Stimulated activated CD8-positive, alpha-beta memory T cell treated with anti-CD3 and anti-CD28 coated beads, Interleukin-7, amount 100 ng/mL, for 1 hour (primary cell): ENCODE data around the gene PTPRG.

Experiments used
- DNase-seq, 2 donors: peaks; one replicate each; pipeline ENCODE4 v3.0.0-alpha.2; 2020; ENCODE audit warnings: low read depth in 2 of 2

Gene PTPRG

GRCh38 chr3:61864886-61865285 is 303.5 kb downstream of the PTPRG start:
- DNase-seq = no peak

- DNase-seq = no peak
Measured at GRCh38 chr3:61865466-61866152, 304.2 kb downstream of the PTPRG start.

DNA sequence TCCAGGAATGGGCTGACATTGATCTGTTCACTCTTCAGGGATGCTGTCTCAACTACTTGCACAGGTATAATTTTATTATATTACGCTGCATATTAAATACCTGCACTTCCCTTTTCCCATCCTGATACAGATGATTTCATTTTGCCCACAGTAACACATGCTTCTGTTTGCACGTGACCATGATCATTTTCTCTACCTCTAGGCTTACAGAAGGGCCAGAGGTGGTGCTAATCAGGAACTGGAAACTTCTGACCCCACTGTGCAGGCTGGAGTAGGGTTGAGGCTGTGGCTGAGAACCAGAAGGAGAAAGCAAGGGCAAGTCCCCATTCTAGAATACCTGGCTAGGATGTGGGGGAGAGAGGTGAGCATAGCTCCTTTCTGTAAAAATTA is 304.8 kb downstream of the PTPRG start:
- DNase-seq = no peak

DNA sequence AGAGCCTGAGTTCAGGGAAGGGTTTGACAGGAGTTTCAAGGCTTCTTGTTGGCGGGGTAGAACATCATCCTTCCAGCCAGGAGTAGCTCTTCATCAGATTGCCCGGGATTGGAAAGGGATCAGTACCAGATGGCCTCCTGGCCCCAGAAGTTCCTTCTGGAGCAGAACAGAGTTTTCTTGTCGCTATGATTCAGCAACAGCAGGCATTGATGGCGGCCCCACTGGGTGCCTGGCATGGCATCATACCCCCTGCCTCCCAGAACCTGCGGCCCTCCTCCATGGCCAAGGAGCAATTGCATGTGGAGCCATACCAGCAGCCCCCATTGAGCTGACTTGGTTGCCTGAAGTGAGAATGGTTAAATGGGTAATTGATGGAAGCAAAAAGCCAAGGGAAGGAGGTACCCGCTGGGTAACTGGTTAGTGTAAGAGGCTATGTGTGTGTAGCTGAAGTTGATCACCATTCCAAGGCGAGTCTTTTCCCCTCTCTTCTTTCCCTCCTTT is 305.6 kb downstream of the PTPRG start:
- DNase-seq = no peak

DNA sequence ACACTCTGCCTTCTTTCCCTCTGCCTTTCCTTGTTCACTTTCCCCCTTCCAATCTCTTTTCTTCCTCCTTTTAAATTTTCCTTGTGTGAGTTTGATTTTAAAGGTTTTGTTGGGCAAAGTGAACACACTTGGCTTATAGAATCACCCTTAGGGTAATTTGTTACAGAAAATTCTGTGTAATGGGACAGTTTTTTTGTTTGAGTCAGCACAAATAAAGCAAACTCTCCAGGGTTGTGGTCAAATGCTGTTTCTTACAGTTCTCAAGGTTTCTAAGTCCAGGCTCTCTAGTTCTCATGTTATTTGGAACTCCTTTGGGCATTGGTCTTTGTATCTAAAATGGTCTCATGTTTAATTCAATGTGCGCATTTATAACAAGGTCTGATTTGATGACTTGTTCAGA is 307.1 kb downstream of the PTPRG start:
- no peak for DNase-seq

- no peak for DNase-seq
Measured at GRCh38 chr3:61869371-61869770, 308.0 kb downstream of the PTPRG start.

DNA sequence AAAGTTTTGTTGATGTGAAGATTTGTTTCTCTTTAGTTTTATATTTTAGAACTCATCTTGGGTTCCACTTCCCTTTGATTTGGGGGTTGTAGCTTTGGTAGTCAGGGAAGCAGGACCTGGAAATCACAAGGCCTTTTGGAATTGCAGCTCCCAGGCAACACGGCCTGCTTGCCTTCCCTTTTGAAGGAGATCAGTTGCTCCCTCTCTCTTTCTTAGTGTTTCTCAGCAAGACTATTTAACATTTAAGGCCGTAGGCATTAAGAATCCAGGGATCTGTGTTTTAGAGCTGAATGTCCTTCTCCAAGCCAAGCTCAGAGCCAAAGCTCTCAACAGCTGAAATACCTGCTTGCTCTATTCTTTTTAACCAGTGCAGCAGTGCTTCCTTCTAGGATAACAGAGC is 310.3 kb downstream of the PTPRG start:
- DNase-seq = no peak

GRCh38 chr3:61872077-61872706 is 310.8 kb downstream of the PTPRG start:
- no peak for DNase-seq

DNA sequence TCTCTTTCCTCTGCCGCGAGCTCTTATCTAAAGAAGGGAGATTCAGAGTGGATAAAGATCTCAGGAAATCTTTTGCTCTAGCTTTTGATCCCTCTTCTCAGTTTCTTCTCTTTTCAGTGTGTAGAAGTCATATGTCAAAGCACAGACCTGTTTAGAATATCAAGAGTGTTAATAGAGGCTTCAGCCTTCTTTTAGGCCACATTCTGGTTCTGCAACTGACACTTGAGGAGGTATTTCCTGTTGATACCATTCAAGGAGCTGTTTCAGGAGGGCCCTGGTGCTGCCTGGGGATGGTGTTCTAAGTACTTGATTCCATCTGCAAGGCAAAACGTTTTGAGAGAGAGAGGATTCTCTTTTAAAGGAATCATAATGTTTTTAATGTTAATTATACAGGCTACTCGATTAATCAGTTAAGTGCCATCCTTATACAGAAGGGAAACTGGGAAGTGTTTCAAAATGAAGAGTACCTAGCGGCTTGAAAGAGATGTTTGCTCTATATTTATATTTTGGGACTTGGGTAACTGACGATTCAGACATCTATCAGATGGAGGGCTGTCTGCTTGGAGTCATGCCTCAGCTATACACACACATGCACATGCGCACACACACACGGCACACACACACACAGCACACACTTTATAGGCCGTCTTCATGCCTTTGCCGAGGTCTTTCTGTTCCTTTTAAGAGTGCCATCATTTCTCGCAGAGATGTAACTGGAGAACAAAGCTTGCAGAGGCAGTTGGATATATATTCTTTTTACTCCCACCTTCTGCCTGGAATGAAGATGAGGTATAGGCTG is 313.9 kb downstream of the PTPRG start:
- DNase-seq = no peak

GRCh38 chr3:61875976-61876671 is 314.8 kb downstream of the PTPRG start:
- no peak for DNase-seq

DNA sequence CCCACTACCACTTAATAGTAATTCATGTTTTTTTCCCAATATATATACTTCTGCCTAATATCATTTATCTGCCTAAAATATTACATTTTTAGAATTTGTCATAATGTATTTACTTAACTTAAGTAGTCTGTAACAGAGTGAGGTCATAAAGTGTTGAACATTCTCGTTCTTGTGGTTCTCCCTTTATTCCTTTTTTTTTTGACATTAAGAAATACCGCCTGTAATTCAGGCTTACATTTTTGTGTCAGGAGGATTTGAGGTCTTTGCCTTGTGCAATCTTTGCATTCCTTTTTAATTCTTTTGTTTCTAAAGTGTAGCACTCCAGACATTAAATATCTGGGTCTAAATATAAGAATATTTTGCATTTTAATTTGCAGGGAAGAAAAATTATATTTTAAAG is 315.4 kb downstream of the PTPRG start:
- DNase-seq = no peak

- DNase-seq = no peak
Measured at GRCh38 chr3:61877359-61878138, 316.2 kb downstream of the PTPRG start.

- DNase-seq = no peak
Measured at GRCh38 chr3:61882253-61882652, 320.9 kb downstream of the PTPRG start.

DNA sequence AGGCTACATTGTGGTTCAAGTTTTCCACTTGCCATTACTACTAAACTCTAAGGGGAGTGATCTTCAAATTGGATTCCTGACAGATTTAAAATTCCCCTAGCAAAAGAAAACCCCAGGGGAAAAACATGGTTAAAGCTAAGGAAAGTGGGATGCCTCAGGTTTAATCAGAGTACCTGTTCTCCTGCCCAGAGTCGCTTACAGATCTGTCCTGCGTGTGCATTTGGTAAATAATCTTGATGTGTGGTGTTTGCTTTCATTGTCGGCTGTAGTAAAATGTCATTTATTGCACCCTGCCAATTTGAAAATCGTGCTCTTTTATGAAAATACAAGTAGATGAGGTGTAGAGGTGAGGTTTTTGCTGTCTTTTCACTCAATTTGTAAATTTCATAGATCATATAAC is 323.4 kb downstream of the PTPRG start:
- no peak for DNase-seq

GRCh38 chr3:61885414-61885813 is 324.0 kb downstream of the PTPRG start:
- DNase-seq = no peak

DNA sequence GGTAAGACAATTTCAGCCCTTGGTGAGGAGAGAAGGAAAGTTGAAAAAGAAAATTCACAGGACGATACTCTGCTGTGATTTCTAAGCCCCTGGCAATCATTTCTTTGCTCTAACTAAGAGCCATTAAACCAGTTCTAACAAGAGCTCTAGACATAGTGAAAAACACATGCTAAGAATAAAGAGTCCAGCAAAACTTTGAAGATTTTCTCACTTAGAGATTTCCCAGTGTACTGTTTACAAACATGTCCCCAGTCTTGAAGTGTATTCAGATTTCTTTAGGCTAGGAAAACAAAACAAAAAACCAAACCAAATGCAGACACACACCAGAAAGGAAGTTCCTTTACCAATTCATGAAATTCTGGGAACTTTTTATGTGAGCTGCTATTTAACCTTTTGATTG is 325.8 kb downstream of the PTPRG start:
- no peak for DNase-seq

GRCh38 chr3:61889259-61889658 is 327.9 kb downstream of the PTPRG start:
- DNase-seq = no peak

- no peak for DNase-seq
Measured at GRCh38 chr3:61890167-61890566, 328.8 kb downstream of the PTPRG start.

- DNase-seq = no peak
Measured at GRCh38 chr3:61890586-61890985, 329.2 kb downstream of the PTPRG start.

GRCh38 chr3:61892891-61893290 is 331.5 kb downstream of the PTPRG start:
- no peak for DNase-seq

DNA sequence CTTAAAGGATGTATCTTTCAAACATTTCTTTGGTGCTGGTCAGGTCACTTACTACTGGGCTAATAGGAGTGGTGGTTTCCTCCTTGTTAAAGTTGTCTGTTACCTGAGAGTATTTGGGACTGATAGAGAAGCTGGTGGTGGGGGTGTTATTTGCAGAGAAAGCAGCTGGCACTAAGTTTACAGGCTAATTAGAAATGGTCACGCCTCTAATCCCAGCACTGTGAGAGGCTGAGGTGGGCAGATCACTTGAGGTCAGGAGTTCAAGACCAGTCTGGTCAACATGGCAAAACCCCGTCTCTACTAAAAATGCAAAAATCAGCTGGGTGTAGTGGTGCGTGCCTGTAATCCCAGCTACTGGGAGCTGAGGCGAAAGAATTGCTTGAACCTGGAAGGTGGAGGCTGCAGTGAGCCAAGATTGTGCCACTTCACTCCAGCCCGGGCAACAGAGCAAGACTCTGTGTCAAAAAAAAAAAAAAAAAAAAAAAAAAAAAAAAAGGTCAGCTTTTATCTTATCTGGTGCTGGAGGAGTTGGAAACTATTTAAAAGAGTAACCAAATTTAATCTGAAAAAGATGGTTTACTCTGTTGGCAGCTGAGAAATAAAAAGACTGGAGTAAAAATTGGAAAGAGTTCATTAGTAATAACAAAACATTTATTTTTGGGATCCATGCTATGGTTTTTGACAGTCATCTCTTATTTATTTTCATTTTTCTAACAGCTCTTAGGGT is 332.6 kb downstream of the PTPRG start:
- DNase-seq = no peak
